IPS DF 6.9 (cell line): ENCODE measurements around the gene JAK3.

Source experiments
- DNase-seq: peaks from one replicate; pipeline ENCODE4 v3.0.0-alpha.2; 2013; ENCODE audit warnings: low read depth, low spot score
- H3K27ac ChIP-seq: one replicate; pipeline ENCODE4 v1.5.1; 2013; ENCODE audit warnings: low read length, control low read depth
- H3K27me3 ChIP-seq: 2 replicates; pipeline ENCODE4 v1.6.1; 2013; ENCODE audit warnings: mild to moderate bottlenecking, low read length; ENCODE audit not compliant: control insufficient read depth, insufficient read depth
- H3K36me3 ChIP-seq: 2 replicates; pipeline ENCODE4 v1.6.1; 2013; ENCODE audit warnings: low read length; ENCODE audit not compliant: control insufficient read depth, insufficient read depth
- H3K4me1 ChIP-seq: 2 replicates; pipeline ENCODE4 v1.6.1; 2013; ENCODE audit warnings: low read length; ENCODE audit not compliant: control insufficient read depth, insufficient read depth
- H3K4me3 ChIP-seq: 2 replicates; pipeline ENCODE4 v1.5.1; 2013; ENCODE audit warnings: mild to moderate bottlenecking, low read length
- H3K9me3 ChIP-seq: 2 replicates; pipeline ENCODE4 v1.6.1; 2013; ENCODE audit warnings: low read length, inconsistent platforms; ENCODE audit not compliant: control insufficient read depth, insufficient read depth
- WGBS: extraction: QIAGEN DNeasy Blood & Tissue Kit; methylation state at CpG from one replicate; pipeline ENCODE4 v1.1.7; 2013; ENCODE audit warnings: mixed read lengths, missing lambda C conversion rate; ENCODE audit not compliant: insufficient read length, insufficient coverage; 5-methylcytosine and 5-hydroxymethylcytosine counted together

The JAK3 gene

GRCh38 chr19:17874758-17875135, 27.0 kb upstream of the JAK3 start:
- Histone ChIP-seq H3K27ac (no peak overlapping the region), H3K9me3 (no peaks in the 10 kb centered on the region), H3K27me3 (no peaks in the 10 kb centered on the region), H3K36me3 (no peaks in the 10 kb centered on the region), H3K4me3 (no peak overlapping the region; the same call in 1 of the 2 replicates), H3K4me1 (0 out of 2 replicates have a peak, but pooled peaks cover 1% of the 10 kb centered on the region)
- DNase-seq, result no peak
- WGBS, result no CpG with 5 or more reads among the region's 9 CpGs

- Histone ChIP-seq H3K27ac (no peak overlapping the region), H3K4me3 (peak overlapping the region; percentile 52; the same call in 1 of the 2 replicates)
- DNase-seq, result no peak
Observed at GRCh38 chr19:17873786-17874757, 26.3 kb upstream of the JAK3 start.

GRCh38 chr19:17872251-17873001, 24.6 kb upstream of the JAK3 start:
- no peak for DNase-seq
- Histone ChIP-seq H3K27ac (no peak overlapping the region), H3K4me1 (peaks cover 8% of the 10 kb centered on the region), H3K9me3 (no peaks in the 10 kb centered on the region), H3K36me3 (no peaks in the 10 kb centered on the region), H3K4me3 (no peak overlapping the region), H3K27me3 (no peaks in the 10 kb centered on the region)
- WGBS, result no CpG with 5 or more reads among the region's 61 CpGs

More at GRCh38 chr19:17873786-17874757, 26.3 kb upstream of the JAK3 start:
- Histone ChIP-seq H3K4me1 (peaks cover 3% of the 10 kb centered on the region; the same call in 1 of the 2 replicates), H3K9me3 (no peaks in the 10 kb centered on the region), H3K36me3 (no peaks in the 10 kb centered on the region), H3K27me3 (no peaks in the 10 kb centered on the region)
- WGBS, result no CpG with 5 or more reads among the region's 63 CpGs

- Histone ChIP-seq H3K4me1 (peaks cover 8% of the 10 kb centered on the region), H3K9me3 (no peaks in the 10 kb centered on the region), H3K4me3 (no peak within 1 kb of the TSS), H3K36me3 (no peaks in the 10 kb centered on the region), H3K27ac (no peak within 1 kb of the TSS), H3K27me3 (no peaks in the 10 kb centered on the region)
- DNase-seq, result no peak
- WGBS, result no CpG with 5 or more reads among the region's 26 CpGs
Observed at GRCh38 chr19:17871878-17872250, 24.1 kb upstream of the JAK3 start, which contains the start of gene SLC5A5. Gene SLC5A5 (plus strand): TSS chr19:17871945. CDS start chr19:17872320, 375 bp downstream.

- Histone ChIP-seq H3K4me3 (no peak overlapping the region), H3K4me1 (peaks cover 8% of the 10 kb centered on the region), H3K9me3 (no peaks in the 10 kb centered on the region)
Observed at GRCh38 chr19:17871032-17871877, 23.5 kb upstream of the JAK3 start.

GRCh38 chr19:17869114-17869608, 21.4 kb upstream of the JAK3 start:
- no CpG with 5 or more reads among the region's 11 CpGs for WGBS
- DNase-seq, result no peak
- Histone ChIP-seq H3K4me3 (no peak overlapping the region), H3K36me3 (0 out of 2 replicates have a peak, but pooled peaks cover 2% of the 10 kb centered on the region), H3K4me1 (peaks cover 10% of the 10 kb centered on the region), H3K27ac (no peak overlapping the region), H3K27me3 (no peaks in the 10 kb centered on the region), H3K9me3 (no peaks in the 10 kb centered on the region)

More at GRCh38 chr19:17871032-17871877, 23.5 kb upstream of the JAK3 start:
- Histone ChIP-seq H3K27me3 (no peaks in the 10 kb centered on the region), H3K27ac (no peak overlapping the region), H3K36me3 (no peaks in the 10 kb centered on the region)
- no peak for DNase-seq
- WGBS, result no CpG with 5 or more reads among the region's 10 CpGs

GRCh38 chr19:17868669-17869068, 20.9 kb upstream of the JAK3 start:
- H3K9me3 ChIP-seq, result no peaks in the 10 kb centered on the region
- no CpG with 5 or more reads among the region's 6 CpGs for WGBS
- H3K27me3 ChIP-seq, result no peaks in the 10 kb centered on the region
- H3K36me3 ChIP-seq, result peaks cover 6% of the 10 kb centered on the region; the same call in 1 of the 2 replicates
- no peak for DNase-seq
- no peak overlapping the region for H3K27ac ChIP-seq
- H3K4me1 ChIP-seq, result peaks cover 10% of the 10 kb centered on the region
- no peak overlapping the region for H3K4me3 ChIP-seq

GRCh38 chr19:17866964-17867486, 19.2 kb upstream of the JAK3 start:
- no CpG with 5 or more reads among the region's 11 CpGs for WGBS
- peaks cover 10% of the 10 kb centered on the region for H3K4me1 ChIP-seq
- H3K4me3 ChIP-seq, result no peak overlapping the region
- H3K36me3 ChIP-seq, result peaks cover 22% of the 10 kb centered on the region
- no peaks in the 10 kb centered on the region for H3K27me3 ChIP-seq
- H3K9me3 ChIP-seq, result no peaks in the 10 kb centered on the region
- DNase-seq, result no peak
- H3K27ac ChIP-seq, result no peak overlapping the region

- Histone ChIP-seq H3K4me1 (peaks cover 10% of the 10 kb centered on the region), H3K27ac (no peak overlapping the region), H3K27me3 (no peaks in the 10 kb centered on the region), H3K4me3 (no peak overlapping the region), H3K9me3 (no peaks in the 10 kb centered on the region), H3K36me3 (peaks cover 28% of the 10 kb centered on the region)
- WGBS, result 100% methylated on average over 3 of the region's 8 CpGs
- DNase-seq, result no peak
Observed at GRCh38 chr19:17866312-17866963, 18.7 kb upstream of the JAK3 start.
